ENCODE data around the gene CSF2. TPM values are rescaled to one million over a fixed set of nuclear protein-coding genes. Genes with fewer than 3 reads are reported as not detected.

Gene CSF2
- polyA plus RNA-seq, 2 donors, result 0.05 TPM; not detected in 1

DNA sequence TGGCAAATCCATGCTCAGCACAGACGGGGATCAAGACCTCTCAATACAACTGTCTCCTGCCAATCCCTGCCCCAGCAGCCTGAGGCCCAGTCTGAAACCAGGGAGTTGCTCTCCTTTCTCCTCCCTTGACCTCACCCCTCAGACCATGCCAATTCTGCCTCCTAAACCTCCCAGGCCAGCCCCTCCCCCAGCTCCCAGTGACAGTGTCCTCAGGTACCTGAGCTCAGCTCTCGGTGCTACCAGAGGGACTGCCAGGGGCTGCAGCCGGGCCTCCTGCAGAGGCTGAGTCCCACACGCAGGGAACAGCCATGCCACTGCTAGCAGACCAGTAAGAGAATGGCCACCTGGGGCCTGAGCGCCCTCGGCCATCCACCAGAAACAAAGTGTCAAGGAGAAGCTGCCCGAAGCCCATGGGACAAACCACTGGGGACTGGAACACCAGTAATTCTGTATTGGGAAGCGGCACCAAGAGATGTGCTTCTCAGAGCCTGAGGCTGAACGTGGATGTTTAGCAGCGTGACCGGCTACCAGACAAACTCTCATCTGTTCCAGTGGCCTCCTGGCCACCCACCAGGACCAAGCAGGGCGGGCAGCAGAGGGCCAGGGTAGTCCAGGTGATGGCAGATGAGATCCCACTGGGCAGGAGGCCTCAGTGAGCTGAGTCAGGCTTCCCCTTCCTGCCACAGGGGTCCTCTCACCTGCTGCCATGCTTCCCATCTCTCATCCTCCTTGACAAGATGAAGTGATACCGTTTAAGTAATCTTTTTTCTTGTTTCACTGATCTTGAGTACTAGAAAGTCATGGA lies 13.7 kb upstream of the CSF2 start:
- no peak overlapping the region for H3K4me3 ChIP-seq (ENCODE audit: low read depth in 1 of 2, low read length in 2 of 2)
- H3K9me3 ChIP-seq (ENCODE audit: control insufficient read depth in 2 of 2, insufficient read depth in 1 of 2, low read depth in 1 of 2, low read length in 1 of 2), result no peaks in the 10 kb centered on the region
- peaks cover 0 to under 1% of the 10 kb centered on the region in 2 donors for H3K4me1 ChIP-seq (ENCODE audit: control insufficient read depth in 2 of 2, insufficient read depth in 2 of 2, low read length in 1 of 2)
- H3K27me3 ChIP-seq (ENCODE audit: control insufficient read depth in 1 of 2, insufficient read depth in 2 of 2, low read length in 2 of 2), result no peaks in the 10 kb centered on the region
- no peak overlapping the region for H3K27ac ChIP-seq (ENCODE audit: low read depth in 2 of 2, low read length in 1 of 2)
- 90 to 95% methylated on average over 13 of the region's 13 CpGs for WGBS, 2 donors
- H3K36me3 ChIP-seq (ENCODE audit: control insufficient read depth in 2 of 2, insufficient read depth in 2 of 2, low read length in 1 of 2), result no peaks in the 10 kb centered on the region

DNA sequence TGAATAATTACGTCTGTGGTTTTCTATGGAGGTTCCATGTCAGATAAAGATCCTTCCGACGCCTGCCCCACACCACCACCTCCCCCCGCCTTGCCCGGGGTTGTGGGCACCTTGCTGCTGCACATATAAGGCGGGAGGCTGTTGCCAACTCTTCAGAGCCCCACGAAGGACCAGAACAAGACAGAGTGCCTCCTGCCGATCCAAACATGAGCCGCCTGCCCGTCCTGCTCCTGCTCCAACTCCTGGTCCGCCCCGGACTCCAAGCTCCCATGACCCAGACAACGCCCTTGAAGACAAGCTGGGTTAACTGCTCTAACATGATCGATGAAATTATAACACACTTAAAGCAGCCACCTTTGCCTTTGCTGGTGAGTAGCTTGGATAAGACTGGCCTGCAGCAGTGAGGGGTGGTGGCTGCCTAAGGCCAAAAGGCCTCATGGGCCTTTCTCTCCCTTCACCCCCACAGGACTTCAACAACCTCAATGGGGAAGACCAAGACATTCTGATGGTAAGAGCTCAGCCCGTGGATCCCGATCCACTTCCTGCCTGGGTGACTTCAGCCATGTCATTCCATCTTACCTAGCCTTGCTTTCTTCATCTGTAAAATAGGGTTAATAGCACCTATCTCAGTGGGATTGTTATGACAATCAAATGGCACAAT lies 13.0 kb upstream of the CSF2 start, which contains the start of gene IL3:
TSS of gene IL3 (plus strand) at position 155 of the 661 bp plus-strand sequence. CDS start at position 207, 52 bp downstream.
- Histone ChIP-seq H3K27ac (ENCODE audit: low read depth in 2 of 2, low read length in 1 of 2) (no peak within 1 kb of the TSS), H3K27me3 (ENCODE audit: control insufficient read depth in 1 of 2, insufficient read depth in 2 of 2, low read length in 2 of 2) (no peaks in the 10 kb centered on the region), H3K4me1 (ENCODE audit: control insufficient read depth in 2 of 2, insufficient read depth in 2 of 2, low read length in 1 of 2) (peaks cover 0 to 4% of the 10 kb centered on the region in 2 donors), H3K4me3 (ENCODE audit: low read depth in 1 of 2, low read length in 2 of 2) (no peak within 1 kb of the TSS), H3K36me3 (ENCODE audit: control insufficient read depth in 2 of 2, insufficient read depth in 2 of 2, low read length in 1 of 2) (no peaks in the 10 kb centered on the region), H3K9me3 (ENCODE audit: control insufficient read depth in 2 of 2, insufficient read depth in 1 of 2, low read depth in 1 of 2, low read length in 1 of 2) (no peaks in the 10 kb centered on the region)
- WGBS, 2 donors, result 90 to 91% methylated on average over 16 of the region's 16 CpGs

DNA sequence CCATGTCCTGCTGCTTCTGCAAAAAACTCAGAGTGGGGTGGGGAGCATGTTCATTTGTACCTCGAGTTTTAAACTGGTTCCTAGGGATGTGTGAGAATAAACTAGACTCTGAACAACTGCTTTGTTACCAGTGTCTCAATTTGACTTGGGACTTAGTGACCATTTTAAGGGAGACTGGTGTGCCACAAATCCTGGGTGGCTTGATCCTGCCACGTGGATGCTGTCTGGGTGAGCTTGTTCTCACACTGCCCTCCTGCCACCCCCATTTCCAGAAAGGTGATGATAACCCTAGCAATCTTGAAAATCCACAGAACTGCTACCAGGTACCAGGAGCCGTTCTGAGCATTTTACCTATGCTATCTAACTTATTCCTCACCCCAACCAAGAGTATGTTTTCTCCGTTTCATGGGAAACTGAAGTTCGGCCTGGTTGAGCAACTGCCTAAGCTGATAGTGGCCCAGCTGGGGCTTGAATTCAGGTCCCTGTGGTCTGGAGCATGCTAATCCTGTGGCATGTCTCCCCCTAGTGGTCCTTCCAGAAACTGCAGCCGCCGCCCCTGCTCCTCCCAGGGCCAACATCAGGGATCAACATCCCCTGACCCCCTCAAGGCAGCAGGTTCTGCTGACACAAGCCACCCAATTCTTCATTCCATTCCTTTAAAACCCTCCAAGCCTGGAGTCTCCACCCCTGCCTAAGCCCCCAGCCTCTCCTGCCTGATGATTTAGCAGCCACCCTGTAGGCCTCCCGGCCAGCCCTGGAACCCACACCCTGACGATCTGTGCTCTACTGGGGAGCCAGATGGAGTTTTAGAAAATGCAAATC lies 10.3 kb upstream of the CSF2 start:
- no peak overlapping the region for H3K27ac ChIP-seq (ENCODE audit: low read depth in 2 of 2, low read length in 1 of 2)
- H3K4me3 ChIP-seq (ENCODE audit: low read depth in 1 of 2, low read length in 2 of 2), result no peak overlapping the region
- no peaks in the 10 kb centered on the region for H3K36me3 ChIP-seq (ENCODE audit: control insufficient read depth in 2 of 2, insufficient read depth in 2 of 2, low read length in 1 of 2)
- H3K9me3 ChIP-seq (ENCODE audit: control insufficient read depth in 2 of 2, insufficient read depth in 1 of 2, low read depth in 1 of 2, low read length in 1 of 2), result no peaks in the 10 kb centered on the region
- WGBS, 2 donors, result 40% methylated on average over 9 of the region's 9 CpGs
- H3K27me3 ChIP-seq (ENCODE audit: control insufficient read depth in 1 of 2, insufficient read depth in 2 of 2, low read length in 2 of 2), result no peaks in the 10 kb centered on the region
- peaks cover 0 to 4% of the 10 kb centered on the region in 2 donors for H3K4me1 ChIP-seq (ENCODE audit: control insufficient read depth in 2 of 2, insufficient read depth in 2 of 2, low read length in 1 of 2)

DNA sequence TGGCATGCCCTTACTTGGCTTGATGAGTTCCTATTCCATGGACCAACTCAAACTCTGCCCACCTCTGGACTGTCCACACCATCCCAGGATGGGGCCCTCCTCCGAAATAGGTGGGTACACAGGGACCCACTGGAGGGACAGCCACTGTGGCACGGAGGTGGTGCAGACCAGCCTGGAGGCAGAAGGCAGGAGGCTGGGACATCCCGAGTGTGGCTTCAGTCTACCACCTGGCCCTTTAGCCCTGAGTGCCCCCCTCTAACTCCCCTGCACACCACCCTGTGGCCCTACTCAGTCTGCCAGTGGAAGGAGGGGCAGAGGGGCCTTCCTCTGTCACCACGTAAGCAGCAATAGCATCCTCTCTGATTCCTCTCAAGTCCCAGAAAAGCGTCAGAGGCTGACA lies 9.4 kb upstream of the CSF2 start:
- Histone ChIP-seq H3K9me3 (ENCODE audit: control insufficient read depth in 2 of 2, insufficient read depth in 1 of 2, low read depth in 1 of 2, low read length in 1 of 2) (no peaks in the 10 kb centered on the region), H3K27me3 (ENCODE audit: control insufficient read depth in 1 of 2, insufficient read depth in 2 of 2, low read length in 2 of 2) (no peaks in the 10 kb centered on the region), H3K4me3 (ENCODE audit: low read depth in 1 of 2, low read length in 2 of 2) (no peak overlapping the region), H3K4me1 (ENCODE audit: control insufficient read depth in 2 of 2, insufficient read depth in 2 of 2, low read length in 1 of 2) (peaks cover 0 to 4% of the 10 kb centered on the region in 2 donors), H3K27ac (ENCODE audit: low read depth in 2 of 2, low read length in 1 of 2) (no peak overlapping the region), H3K36me3 (ENCODE audit: control insufficient read depth in 2 of 2, insufficient read depth in 2 of 2, low read length in 1 of 2) (no peaks in the 10 kb centered on the region)
- 68 to 70% methylated on average over 5 of the region's 5 CpGs for WGBS, 2 donors

DNA sequence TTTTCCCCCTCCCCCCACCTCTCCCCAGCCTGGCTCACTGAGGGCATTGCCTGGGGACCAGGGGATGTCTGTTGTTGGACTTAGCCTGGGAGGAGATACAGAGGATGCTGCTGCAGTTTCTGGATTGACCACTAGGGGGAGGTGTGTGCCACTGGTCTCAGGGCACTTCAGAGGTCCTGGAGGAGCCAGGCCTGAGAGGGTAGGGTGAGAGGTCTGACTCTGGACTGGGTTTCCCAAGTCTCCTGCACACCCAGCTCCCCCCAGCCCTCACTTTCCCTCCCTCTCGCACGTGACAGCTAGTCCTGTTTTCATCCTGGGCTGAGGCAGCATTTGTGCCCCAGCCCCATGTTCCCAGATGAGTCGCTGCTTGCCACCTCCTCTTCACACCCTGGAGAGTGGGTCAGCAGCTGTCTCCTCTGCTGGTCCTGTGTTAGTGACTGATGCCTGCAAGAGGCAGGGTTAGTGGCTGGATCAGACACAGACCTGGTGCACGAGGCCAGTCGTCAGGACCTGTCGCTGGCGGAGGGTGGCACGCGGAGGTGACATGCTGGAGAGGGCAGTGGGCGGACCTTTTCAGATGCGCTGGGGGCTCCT lies 8.8 kb upstream of the CSF2 start:
- 79 to 81% methylated on average over 11 of the region's 11 CpGs for WGBS, 2 donors
- H3K36me3 ChIP-seq (ENCODE audit: control insufficient read depth in 2 of 2, insufficient read depth in 2 of 2, low read length in 1 of 2), result no peaks in the 10 kb centered on the region

DNA sequence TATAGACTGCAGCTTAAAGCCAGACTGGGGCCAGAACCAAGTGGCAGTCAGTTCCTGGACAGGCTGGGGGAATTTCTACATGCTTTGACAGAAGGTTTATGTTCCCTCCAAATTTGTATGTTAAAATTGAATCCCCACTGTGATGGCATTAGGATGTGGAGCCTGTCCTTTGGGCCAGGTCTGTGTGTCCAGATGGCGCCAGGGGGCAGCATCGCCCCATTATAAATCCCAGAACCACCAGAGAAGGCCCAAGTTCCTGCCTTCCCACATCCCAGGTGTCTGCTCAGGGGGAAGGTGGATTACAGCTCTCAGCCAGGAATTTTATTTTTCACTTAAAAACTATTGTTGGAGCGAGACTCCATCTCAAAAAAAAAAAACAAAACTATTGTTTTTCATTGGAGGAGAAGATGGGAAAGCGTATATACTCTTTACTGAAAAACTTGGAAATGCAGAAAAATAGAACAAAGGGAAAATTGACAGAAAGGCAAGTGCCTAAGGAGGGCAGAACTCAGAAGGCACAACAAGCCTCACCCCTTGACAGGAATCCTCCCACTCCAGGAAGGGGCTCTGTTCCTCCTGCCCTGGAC lies 8.1 kb upstream of the CSF2 start:
- WGBS, 2 donors, result 55 to 60% methylated on average over 4 of the region's 4 CpGs

More for the DNA sequence above, 8.8 kb upstream of the CSF2 start:
- no peaks in the 10 kb centered on the region for H3K9me3 ChIP-seq (ENCODE audit: control insufficient read depth in 2 of 2, insufficient read depth in 1 of 2, low read depth in 1 of 2, low read length in 1 of 2)
- no peak overlapping the region for H3K4me3 ChIP-seq (ENCODE audit: low read depth in 1 of 2, low read length in 2 of 2)
- H3K27me3 ChIP-seq (ENCODE audit: control insufficient read depth in 1 of 2, insufficient read depth in 2 of 2, low read length in 2 of 2), result no peaks in the 10 kb centered on the region
- no peak overlapping the region for H3K27ac ChIP-seq (ENCODE audit: low read depth in 2 of 2, low read length in 1 of 2)
- peaks cover 0 to 4% of the 10 kb centered on the region in 2 donors for H3K4me1 ChIP-seq (ENCODE audit: control insufficient read depth in 2 of 2, insufficient read depth in 2 of 2, low read length in 1 of 2)

DNA sequence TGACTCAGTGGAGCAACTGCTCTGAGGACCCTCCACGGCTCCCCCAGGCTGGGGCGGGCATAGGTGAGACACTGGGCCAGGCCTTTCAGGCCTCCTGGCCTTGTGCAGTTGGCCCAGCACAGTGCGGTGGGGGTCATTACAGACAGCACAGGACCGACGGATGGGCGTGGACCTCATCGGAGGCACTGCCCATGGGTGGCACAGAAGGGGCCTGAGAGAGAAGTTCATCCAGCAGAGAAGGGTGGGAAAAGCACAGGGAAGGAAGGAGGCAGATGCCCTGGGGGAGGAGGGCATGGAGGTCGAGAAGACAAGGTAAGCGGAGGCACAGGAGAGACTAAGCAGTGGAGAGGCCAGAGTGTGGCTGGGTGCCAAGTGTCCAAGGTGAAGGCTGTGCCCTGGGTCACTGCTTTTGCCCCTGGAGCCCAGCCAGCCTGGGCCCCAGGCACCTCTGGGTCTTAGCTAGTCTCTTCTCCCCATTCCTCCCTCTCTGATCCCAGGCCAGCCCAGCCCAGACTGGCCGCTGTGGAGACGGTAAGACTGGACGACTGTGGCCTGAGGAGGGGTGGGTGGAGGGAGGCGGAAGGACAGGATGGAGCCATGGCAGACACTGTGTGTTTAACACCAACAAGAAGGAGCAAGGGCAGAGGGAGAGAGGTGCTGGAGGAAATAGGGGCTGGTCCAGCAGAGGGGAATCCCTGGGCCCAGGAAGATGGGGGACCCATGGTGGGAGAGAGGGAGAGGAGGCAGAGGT lies 7.5 kb upstream of the CSF2 start:
- H3K27ac ChIP-seq (ENCODE audit: low read depth in 2 of 2, low read length in 1 of 2), result no peak overlapping the region
- H3K4me3 ChIP-seq (ENCODE audit: low read depth in 1 of 2, low read length in 2 of 2), result no peak overlapping the region
- 83 to 94% methylated on average over 13 of the region's 13 CpGs for WGBS, 2 donors
- H3K36me3 ChIP-seq (ENCODE audit: control insufficient read depth in 2 of 2, insufficient read depth in 2 of 2, low read length in 1 of 2), result no peaks in the 10 kb centered on the region
- H3K9me3 ChIP-seq (ENCODE audit: control insufficient read depth in 2 of 2, insufficient read depth in 1 of 2, low read depth in 1 of 2, low read length in 1 of 2), result no peaks in the 10 kb centered on the region
- peaks cover 0 to 4% of the 10 kb centered on the region in 2 donors for H3K4me1 ChIP-seq (ENCODE audit: control insufficient read depth in 2 of 2, insufficient read depth in 2 of 2, low read length in 1 of 2)
- no peaks in the 10 kb centered on the region for H3K27me3 ChIP-seq (ENCODE audit: control insufficient read depth in 1 of 2, insufficient read depth in 2 of 2, low read length in 2 of 2)

More for the DNA sequence above, 8.1 kb upstream of the CSF2 start:
- Histone ChIP-seq H3K36me3 (ENCODE audit: control insufficient read depth in 2 of 2, insufficient read depth in 2 of 2, low read length in 1 of 2) (no peaks in the 10 kb centered on the region), H3K27me3 (ENCODE audit: control insufficient read depth in 1 of 2, insufficient read depth in 2 of 2, low read length in 2 of 2) (no peaks in the 10 kb centered on the region), H3K4me3 (ENCODE audit: low read depth in 1 of 2, low read length in 2 of 2) (no peak overlapping the region), H3K4me1 (ENCODE audit: control insufficient read depth in 2 of 2, insufficient read depth in 2 of 2, low read length in 1 of 2) (peaks cover 0 to 4% of the 10 kb centered on the region in 2 donors), H3K9me3 (ENCODE audit: control insufficient read depth in 2 of 2, insufficient read depth in 1 of 2, low read depth in 1 of 2, low read length in 1 of 2) (no peaks in the 10 kb centered on the region), H3K27ac (ENCODE audit: low read depth in 2 of 2, low read length in 1 of 2) (no peak overlapping the region)

DNA sequence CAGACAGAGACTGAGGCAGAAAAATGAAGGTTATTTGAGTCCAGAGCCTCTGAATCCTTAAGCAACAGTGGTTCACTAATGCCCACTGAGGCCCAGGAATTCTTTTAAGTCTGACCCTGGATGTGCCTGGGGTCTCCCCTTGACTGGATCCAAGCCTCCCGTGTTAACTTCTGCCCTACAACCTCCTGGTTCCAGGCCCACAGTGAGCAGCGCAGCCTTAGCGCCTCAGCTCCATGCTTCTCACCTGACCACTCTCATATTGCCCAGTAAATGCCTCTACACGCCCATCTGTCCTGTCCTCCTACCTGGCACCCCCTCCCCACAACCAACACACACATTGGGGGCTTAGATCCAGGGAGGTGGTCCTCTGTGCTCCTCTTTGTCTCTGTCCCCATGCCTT lies 6.7 kb upstream of the CSF2 start:
- H3K36me3 ChIP-seq (ENCODE audit: control insufficient read depth in 2 of 2, insufficient read depth in 2 of 2, low read length in 1 of 2), result no peaks in the 10 kb centered on the region
- 92 to 93% methylated on average over 4 of the region's 4 CpGs for whole genome bisulfite sequencing, 2 donors
- no peaks in the 10 kb centered on the region for H3K27me3 ChIP-seq (ENCODE audit: control insufficient read depth in 1 of 2, insufficient read depth in 2 of 2, low read length in 2 of 2)
- no peak overlapping the region for H3K27ac ChIP-seq (ENCODE audit: low read depth in 2 of 2, low read length in 1 of 2)
- no peak overlapping the region for H3K4me3 ChIP-seq (ENCODE audit: low read depth in 1 of 2, low read length in 2 of 2)
- H3K4me1 ChIP-seq (ENCODE audit: control insufficient read depth in 2 of 2, insufficient read depth in 2 of 2, low read length in 1 of 2), result peaks cover 0 to 4% of the 10 kb centered on the region in 2 donors
- no peaks in the 10 kb centered on the region for H3K9me3 ChIP-seq (ENCODE audit: control insufficient read depth in 2 of 2, insufficient read depth in 1 of 2, low read depth in 1 of 2, low read length in 1 of 2)
